Fibroblast of lung (primary cell): ENCODE data around the gene TSPAN19. TPM values are rescaled to one million over a fixed set of nuclear protein-coding genes. Genes with fewer than 3 reads are reported as not detected.
"Not testable (repeated sequence)": the region's sequence is repeated elsewhere in the genome, so short reads cannot be mapped to it uniquely, and the experiment has no call there.

Source experiments
- DNase-seq, 2 donors: peaks; one replicate each; pipeline versions ENCODE4 v3.0.0 to v3.0.0-alpha.2; 2010; ENCODE audit warnings: low read depth in 2 of 2
- H2AFZ ChIP-seq: 2 replicates; pipeline ENCODE4 v1.5.1; 2012; ENCODE audit warnings: low read length, control low read depth, inconsistent platforms
- H3K27ac ChIP-seq: 2 replicates; pipeline ENCODE4 v1.5.1; 2011; ENCODE audit warnings: low read length, control low read depth; ENCODE audit not compliant: insufficient read depth
- H3K27me3 ChIP-seq: 2 replicates; pipeline ENCODE4 v1.5.1; 2011; ENCODE audit warnings: mild to moderate bottlenecking, low read length; ENCODE audit not compliant: control insufficient read depth, insufficient read depth
- H3K36me3 ChIP-seq: 2 replicates; pipeline ENCODE4 v1.5.1; 2011; ENCODE audit warnings: low read length; ENCODE audit not compliant: control insufficient read depth, insufficient read depth
- H3K4me1 ChIP-seq: 2 replicates; pipeline ENCODE4 v1.5.1; 2011; ENCODE audit warnings: low read length; ENCODE audit not compliant: control insufficient read depth, insufficient read depth; ENCODE audit errors: extremely low read depth
- H3K4me2 ChIP-seq: 2 replicates; pipeline ENCODE4 v1.5.1; 2011; ENCODE audit warnings: low read length, control low read depth; ENCODE audit not compliant: insufficient read depth; ENCODE audit errors: extremely low read depth
- H3K4me3 ChIP-seq, 4 experiments: fragments of 200-600 bp in 1 of 4; sonication (generic) in 1 of 4; replicated peaks in 1 of 4; 2 replicates each; pipeline ENCODE4 v1.5.1; 2011 to 2016; ENCODE audit warnings: low read length in 4 of 4, low read depth in 3 of 4, mild to moderate bottlenecking in 3 of 4, control low read depth in 2 of 4, inconsistent platforms in 1 of 4, mixed read lengths in 1 of 4; ENCODE audit not compliant: insufficient read depth in 1 of 4; ENCODE audit errors: control extremely low read depth in 1 of 4
- H3K79me2 ChIP-seq: 2 replicates; pipeline ENCODE4 v1.5.1; 2012; ENCODE audit warnings: mild to moderate bottlenecking, low read length, inconsistent platforms; ENCODE audit not compliant: control insufficient read depth, insufficient read depth
- H3K9ac ChIP-seq: 2 replicates; pipeline ENCODE4 v1.5.1; 2011; ENCODE audit warnings: mild to moderate bottlenecking, low read length, control low read depth; ENCODE audit not compliant: insufficient read depth
- H3K9me3 ChIP-seq: 2 replicates; pipeline ENCODE4 v1.5.1; 2012; ENCODE audit warnings: low read depth, low read length; ENCODE audit not compliant: control insufficient read depth, insufficient read depth
- H4K20me1 ChIP-seq: 2 replicates; pipeline ENCODE4 v1.5.1; 2011; ENCODE audit warnings: low read length; ENCODE audit not compliant: control insufficient read depth, insufficient read depth; ENCODE audit errors: extremely low read depth
- CTCF ChIP-seq, 2 donors: IDR thresholded peaks in 1 of 2; conservative IDR thresholded peaks in 1 of 2; 1 replicate in 1 of 2; 2 replicates in 1 of 2; pipeline ENCODE4 v1.5.1; 2011 to 2012; ENCODE audit warnings: low read length in 2 of 2, control low read depth in 1 of 2, inconsistent platforms in 1 of 2, low read depth in 1 of 2, mild to moderate bottlenecking in 1 of 2
- EZH2 ChIP-seq: IDR thresholded peaks from 2 replicates; pipeline ENCODE4 v1.5.1; 2012; ENCODE audit warnings: low read length, control low read depth, mild to moderate bottlenecking; ENCODE audit errors: missing control alignments
- polyA plus RNA-seq, 2 donors: library from polyadenylated mRNA; depleted of rRNA in 1 of 2; stranded (reverse) in 1 of 2; unstranded in 1 of 2; fragments of >200 nt; gene quantifications; 2 replicates each; pipeline ENCODE4 v1.2.1, GENCODE V29; 2011 to 2012; ENCODE audit warnings: missing spikeins in 1 of 2
- total RNA-seq: library from RNA; depleted of rRNA; stranded (reverse); fragments of >200 nt; gene quantifications from 2 replicates; pipeline ENCODE4 v1.2.1, GENCODE V29; 2014

TSPAN19 gene
- total and polyA plus RNA-seq, 2 donors (not counting 1 experiment from before 2014, with no cell fraction given) = not detected

- no peaks in the 10 kb centered on the region for H3K36me3 ChIP-seq
- no peak for TF ChIP-seq EZH2
- no peak overlapping the region for H2AFZ ChIP-seq
Observed at GRCh38 chr12:85006206-85006605, 29.9 kb downstream of the TSPAN19 start.

GRCh38 chr12:85005615-85006014, 30.5 kb downstream of the TSPAN19 start:
- Histone ChIP-seq H2AFZ (no peak overlapping the region), H3K27ac (no peak overlapping the region), H3K9ac (no peak overlapping the region), H3K9me3 (no peaks in the 10 kb centered on the region), H3K4me3 (no peak overlapping the region), H3K4me1 (no peaks in the 10 kb centered on the region), H3K4me2 (no peak overlapping the region), H4K20me1 (no peaks in the 10 kb centered on the region), H3K36me3 (no peaks in the 10 kb centered on the region), H3K79me2 (no peaks in the 10 kb centered on the region), H3K27me3 (no peaks in the 10 kb centered on the region)
- TF ChIP-seq CTCF (conservative IDR thresholded peaks at IDR 0.05 in 1 of 2, IDR thresholded peaks at IDR 0.05 in 1 of 2; ENCODE audit: low read depth in 1 of 2, low read length in 2 of 2) (no peak), EZH2 (no peak)
- no peak for DNase-seq

More at GRCh38 chr12:85006206-85006605, 29.9 kb downstream of the TSPAN19 start:
- Histone ChIP-seq H4K20me1 (no peaks in the 10 kb centered on the region), H3K4me3 (no peak overlapping the region), H3K27ac (no peak overlapping the region), H3K4me1 (no peaks in the 10 kb centered on the region), H3K9ac (no peak overlapping the region), H3K79me2 (no peaks in the 10 kb centered on the region), H3K4me2 (no peak overlapping the region), H3K9me3 (no peaks in the 10 kb centered on the region), H3K27me3 (no peaks in the 10 kb centered on the region)
- no peak for DNase-seq

GRCh38 chr12:85005047-85005446, 31.0 kb downstream of the TSPAN19 start:
- not testable (repeated sequence) for H3K79me2 ChIP-seq, H4K20me1 ChIP-seq, H2AFZ ChIP-seq, H3K36me3 ChIP-seq, H3K4me3 ChIP-seq, H3K4me1 ChIP-seq, H3K4me2 ChIP-seq, DNase-seq, H3K9me3 ChIP-seq, H3K27me3 ChIP-seq, H3K27ac ChIP-seq, H3K9ac ChIP-seq

- no peak overlapping the region for H3K27ac ChIP-seq
- no peaks in the 10 kb centered on the region for H4K20me1 ChIP-seq
- no peak for TF ChIP-seq CTCF (conservative IDR thresholded peaks at IDR 0.05 in 1 of 2, IDR thresholded peaks at IDR 0.05 in 1 of 2; ENCODE audit: low read depth in 1 of 2, low read length in 2 of 2)
- no peak for TF ChIP-seq EZH2
- H3K79me2 ChIP-seq = no peaks in the 10 kb centered on the region
- no peaks in the 10 kb centered on the region for H3K4me1 ChIP-seq
- H3K9me3 ChIP-seq = no peaks in the 10 kb centered on the region
- no peak overlapping the region for H3K4me2 ChIP-seq
- DNase-seq = no peak
- no peak overlapping the region for H3K9ac ChIP-seq
- H3K4me3 ChIP-seq = no peak overlapping the region
- no peaks in the 10 kb centered on the region for H3K36me3 ChIP-seq
- no peak overlapping the region for H2AFZ ChIP-seq
- H3K27me3 ChIP-seq = no peaks in the 10 kb centered on the region
Observed at GRCh38 chr12:85004204-85004603, 31.9 kb downstream of the TSPAN19 start.
